ENCODE measurements around the gene NOL3. TPM values are rescaled to one million over a fixed set of nuclear protein-coding genes. Genes with fewer than 3 reads are reported as not detected.

NOL3 gene
- total and polyA plus RNA-seq, 2 of the 13 experiments (the other 11 are each of a cell fraction or from before 2014, with no cell fraction given) = 5.7 to 20.5 TPM

DNA sequence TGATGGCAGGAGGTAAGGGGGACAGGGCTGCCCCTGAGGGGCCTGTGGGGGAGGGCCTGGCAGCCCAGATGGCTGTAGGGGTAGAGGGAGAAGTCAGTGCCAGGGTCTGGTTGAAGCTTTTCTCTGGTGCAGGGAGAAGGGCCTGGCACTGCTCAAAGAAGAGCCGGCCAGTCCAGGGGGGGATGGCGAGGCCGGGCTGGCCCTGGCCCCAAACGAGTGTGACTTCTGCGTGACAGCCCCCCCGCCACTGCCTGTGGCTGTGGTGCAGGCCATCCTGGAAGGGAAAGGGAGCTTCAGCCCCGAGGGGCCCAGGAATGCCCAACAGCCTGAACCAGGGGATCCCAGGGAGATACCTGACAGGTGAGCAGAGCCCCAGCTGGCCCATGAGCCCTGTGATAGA, 2.8 kb upstream of the NOL3 start:
- ATAC-seq (no peak), FAIRE-seq (no peak), DNase-seq (ENCODE audit: low spot score) (no peak)
- ChIA-PET CTCF (ENCODE audit: low intra/inter-chr PET ratio, low total read pairs) (no interaction called here), POLR2A (interaction anchor here (1.2 kb wide), 1 partner anchor 262 kb away, joined by 3 read pairs; no protein-coding TSS in a partner anchor)
- TF ChIP-seq, protein P1, sequence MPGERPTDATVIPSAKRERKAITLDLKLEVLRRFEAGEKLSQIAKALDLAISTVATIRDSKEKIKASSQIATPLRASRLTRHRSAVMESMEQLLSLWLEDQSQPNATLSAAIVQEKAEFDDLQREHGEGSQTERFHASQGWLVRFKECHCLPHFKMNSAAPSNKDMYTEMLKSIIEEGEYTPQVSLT (CRISPR knock-in tag; IDR thresholded peaks at IDR 0.05; ENCODE audit: borderline replicate concordance, low read depth) = no peak
- TF ChIP-seq ZNF350 (CRISPR knock-in tag; IDR thresholded peaks at IDR 0.05; ENCODE audit: borderline replicate concordance, low read depth) = no peak
- TF ChIP-seq ZKSCAN5 (CRISPR knock-in tag; IDR thresholded peaks at IDR 0.05) = no peak
- TF ChIP-seq HCFC1 (IDR thresholded peaks at IDR 0.05; ENCODE audit: low read depth, low read length) = no peak
- TF ChIP-seq, protein P2, sequence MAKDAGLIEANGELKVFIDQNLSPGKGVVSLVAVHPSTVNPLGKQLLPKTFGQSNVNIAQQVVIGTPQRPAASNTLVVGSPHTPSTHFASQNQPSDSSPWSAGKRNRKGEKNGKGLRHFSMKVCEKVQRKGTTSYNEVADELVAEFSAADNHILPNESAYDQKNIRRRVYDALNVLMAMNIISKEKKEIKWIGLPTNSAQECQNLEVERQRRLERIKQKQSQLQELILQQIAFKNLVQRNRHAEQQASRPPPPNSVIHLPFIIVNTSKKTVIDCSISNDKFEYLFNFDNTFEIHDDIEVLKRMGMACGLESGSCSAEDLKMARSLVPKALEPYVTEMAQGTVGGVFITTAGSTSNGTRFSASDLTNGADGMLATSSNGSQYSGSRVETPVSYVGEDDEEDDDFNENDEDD (CRISPR knock-in tag; IDR thresholded peaks at IDR 0.05; ENCODE audit: borderline replicate concordance) = no peak
- no peak for TF ChIP-seq ZNF180 (CRISPR knock-in tag; IDR thresholded peaks at IDR 0.05; ENCODE audit: borderline replicate concordance, low read depth)
- TF ChIP-seq ELF4 (CRISPR knock-in tag; IDR thresholded peaks at IDR 0.05; ENCODE audit: borderline replicate concordance) = no peak
- no peak for TF ChIP-seq MAF1 (CRISPR knock-in tag; IDR thresholded peaks at IDR 0.05; ENCODE audit: borderline replicate concordance)
- no peak for TF ChIP-seq ZNF256 (CRISPR knock-in tag; conservative IDR thresholded peaks at IDR 0.05)
- TF ChIP-seq ZMAT3 (CRISPR knock-in tag; conservative IDR thresholded peaks at IDR 0.05) = no peak
- TF ChIP-seq DMAP1 (CRISPR knock-in tag; IDR thresholded peaks at IDR 0.05) = no peak
- TF ChIP-seq, protein P3, sequence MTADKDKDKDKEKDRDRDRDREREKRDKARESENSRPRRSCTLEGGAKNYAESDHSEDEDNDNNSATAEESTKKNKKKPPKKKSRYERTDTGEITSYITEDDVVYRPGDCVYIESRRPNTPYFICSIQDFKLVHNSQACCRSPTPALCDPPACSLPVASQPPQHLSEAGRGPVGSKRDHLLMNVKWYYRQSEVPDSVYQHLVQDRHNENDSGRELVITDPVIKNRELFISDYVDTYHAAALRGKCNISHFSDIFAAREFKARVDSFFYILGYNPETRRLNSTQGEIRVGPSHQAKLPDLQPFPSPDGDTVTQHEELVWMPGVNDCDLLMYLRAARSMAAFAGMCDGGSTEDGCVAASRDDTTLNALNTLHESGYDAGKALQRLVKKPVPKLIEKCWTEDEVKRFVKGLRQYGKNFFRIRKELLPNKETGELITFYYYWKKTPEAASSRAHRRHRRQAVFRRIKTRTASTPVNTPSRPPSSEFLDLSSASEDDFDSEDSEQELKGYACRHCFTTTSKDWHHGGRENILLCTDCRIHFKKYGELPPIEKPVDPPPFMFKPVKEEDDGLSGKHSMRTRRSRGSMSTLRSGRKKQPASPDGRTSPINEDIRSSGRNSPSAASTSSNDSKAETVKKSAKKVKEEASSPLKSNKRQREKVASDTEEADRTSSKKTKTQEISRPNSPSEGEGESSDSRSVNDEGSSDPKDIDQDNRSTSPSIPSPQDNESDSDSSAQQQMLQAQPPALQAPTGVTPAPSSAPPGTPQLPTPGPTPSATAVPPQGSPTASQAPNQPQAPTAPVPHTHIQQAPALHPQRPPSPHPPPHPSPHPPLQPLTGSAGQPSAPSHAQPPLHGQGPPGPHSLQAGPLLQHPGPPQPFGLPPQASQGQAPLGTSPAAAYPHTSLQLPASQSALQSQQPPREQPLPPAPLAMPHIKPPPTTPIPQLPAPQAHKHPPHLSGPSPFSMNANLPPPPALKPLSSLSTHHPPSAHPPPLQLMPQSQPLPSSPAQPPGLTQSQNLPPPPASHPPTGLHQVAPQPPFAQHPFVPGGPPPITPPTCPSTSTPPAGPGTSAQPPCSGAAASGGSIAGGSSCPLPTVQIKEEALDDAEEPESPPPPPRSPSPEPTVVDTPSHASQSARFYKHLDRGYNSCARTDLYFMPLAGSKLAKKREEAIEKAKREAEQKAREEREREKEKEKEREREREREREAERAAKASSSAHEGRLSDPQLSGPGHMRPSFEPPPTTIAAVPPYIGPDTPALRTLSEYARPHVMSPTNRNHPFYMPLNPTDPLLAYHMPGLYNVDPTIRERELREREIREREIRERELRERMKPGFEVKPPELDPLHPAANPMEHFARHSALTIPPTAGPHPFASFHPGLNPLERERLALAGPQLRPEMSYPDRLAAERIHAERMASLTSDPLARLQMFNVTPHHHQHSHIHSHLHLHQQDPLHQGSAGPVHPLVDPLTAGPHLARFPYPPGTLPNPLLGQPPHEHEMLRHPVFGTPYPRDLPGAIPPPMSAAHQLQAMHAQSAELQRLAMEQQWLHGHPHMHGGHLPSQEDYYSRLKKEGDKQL (CRISPR knock-in tag; IDR thresholded peaks at IDR 0.05; ENCODE audit: low read depth) = no peak
- TF ChIP-seq ZNF34 (CRISPR knock-in tag; IDR thresholded peaks at IDR 0.05; ENCODE audit: borderline replicate concordance) = no peak
- no peak for TF ChIP-seq ZNF720 (CRISPR knock-in tag; IDR thresholded peaks at IDR 0.05)
- H3K36me3 ChIP-seq (replicated peaks in 1 of 2; ENCODE audit: control insufficient read depth in 1 of 2, insufficient read depth in 2 of 2, low read length in 2 of 2) = no peaks in the 10 kb centered on the region
- no TSS peak for BruUV-seq (replicated peaks)
- intact Hi-C loops (cut with micrococcal nuclease; ENCODE audit: unreplicated experiment) = no loop called here
- no peak overlapping the region for H3K27ac ChIP-seq (ENCODE audit: extremely low read length, insufficient read depth, low read length)
- 36% methylated on average over 3 of the region's 7 CpGs for WGBS (ENCODE audit: low lambda C conversion rate)
- H3K4me3 ChIP-seq (replicated peaks in 1 of 3; ENCODE audit: insufficient read depth in 1 of 3, low read depth in 2 of 3, low read length in 3 of 3) = no peak overlapping the region
- H3K9ac ChIP-seq (ENCODE audit: insufficient read depth, low read depth, low read length) = no peak overlapping the region
- H3K27me3 ChIP-seq (ENCODE audit: control insufficient read depth in 1 of 2, insufficient read depth in 2 of 2, low read length in 2 of 2) = peaks cover 9 to 40% of the 10 kb centered on the region in 2 experiments
- in situ Hi-C loops (cut with HindIII; ENCODE audit: extremely low pct_ligation_motif_present, low pct_unique_long_range_greater_than_20kb) = no loop called here
- H4K20me1 ChIP-seq (ENCODE audit: insufficient read depth, low read length) = no peaks in the 10 kb centered on the region
- H3K9me3 ChIP-seq (ENCODE audit: low read length) = no peaks in the 10 kb centered on the region
- H3K4me2 ChIP-seq (ENCODE audit: low read depth, low read length) = no peak overlapping the region
- H3K79me2 ChIP-seq (ENCODE audit: insufficient read depth, low read length) = no peaks in the 10 kb centered on the region
- H3K4me1 ChIP-seq (ENCODE audit: insufficient read depth, low read length) = peaks cover 56% of the 10 kb centered on the region
- H2AFZ ChIP-seq (ENCODE audit: low read length) = no peak overlapping the region
